Adrenal gland (tissue), 5 donors: ENCODE data around the gene KCNT2.

Experiments
- CTCF ChIP-seq, 6 experiments: fragments of 450-650 bp in 4 of 6; fragments of 200-600 bp in 2 of 6; sonication (generic) in 1 of 6; IDR thresholded peaks; 1 replicate in 5 of 6; 2 replicates in 1 of 6; pipeline versions ENCODE4 v1.5.1 to v1.8.0; 2016 to 2021; ENCODE audit warnings: antibody characterized with exemption in 6 of 6, mild to moderate bottlenecking in 2 of 6, moderate library complexity in 1 of 6
- POLR2A ChIP-seq, 2 donors: fragments of 450-650 bp; IDR thresholded peaks; one replicate each; pipeline ENCODE4 v1.6.1; 2017; ENCODE audit warnings: antibody characterized with exemption in 2 of 2, mild to moderate bottlenecking in 2 of 2, moderate library complexity in 1 of 2
- donor health status: DM: no; HTN: no; CAD: no.

GRCh38 chr1:196611873-196612272 lies 3.6 kb upstream of the KCNT2 start:
- TF ChIP-seq CTCF (IDR thresholded peaks at IDR 0.05) (no peak), POLR2A (IDR thresholded peaks at IDR 0.05) (no peak)
